ENCODE results near the gene RFESD.

RFESD gene

DNA sequence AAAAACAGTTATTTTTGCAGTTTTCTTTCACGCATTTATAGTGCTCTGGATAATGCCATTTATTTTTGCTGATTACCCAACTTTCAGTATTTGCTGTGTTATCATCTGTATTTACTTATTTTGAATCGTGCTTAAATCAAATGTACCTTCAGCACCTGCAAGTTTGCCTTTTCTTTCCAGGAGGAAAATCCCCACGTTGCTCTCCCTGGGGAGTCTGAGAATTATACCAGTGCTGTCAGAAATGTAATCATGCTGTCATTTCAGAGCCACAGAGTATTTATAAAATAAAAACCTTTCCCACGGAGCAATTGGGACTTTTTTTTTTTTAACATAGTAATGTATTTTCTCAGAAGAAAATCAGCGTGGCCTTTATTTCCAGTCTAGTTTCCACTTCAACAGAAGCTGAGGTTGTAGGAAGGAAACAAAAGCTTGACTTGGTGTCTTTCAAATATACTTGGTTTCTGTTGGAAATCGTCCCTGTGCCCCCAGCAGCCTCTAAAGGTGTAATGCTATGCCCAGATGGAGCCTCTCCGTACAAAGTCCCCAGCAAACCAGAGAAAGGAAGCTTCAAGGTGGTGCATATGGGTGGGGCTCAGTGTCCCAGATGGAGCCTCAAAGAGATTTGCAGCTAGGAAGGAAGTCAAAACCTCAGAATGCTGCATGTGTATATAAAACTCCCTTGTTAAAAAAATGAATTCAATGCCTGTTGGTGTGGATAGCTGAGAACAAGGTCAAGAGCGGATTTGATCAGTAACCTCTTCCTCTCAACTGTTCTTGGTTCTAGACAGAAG is 24.5 kb upstream of the RFESD start:
- Histone ChIP-seq H3K4me2 (ENCODE audit: low read length) (no peak overlapping the region), H3K79me2 (ENCODE audit: low read length) (no peaks in the 10 kb centered on the region), H4K20me1 (ENCODE audit: insufficient read depth, low read length) (no peaks in the 10 kb centered on the region), H3K9ac (ENCODE audit: low read length) (no peak overlapping the region), H3K36me3 (replicated peaks; ENCODE audit: low read depth, low read length) (no peaks in the 10 kb centered on the region), H3K9me3 (ENCODE audit: insufficient read depth, low read length) (no peaks in the 10 kb centered on the region), H3K4me1 (ENCODE audit: low read length) (peaks cover 5% of the 10 kb centered on the region), H3K4me3 (ENCODE audit: low read length) (no peak overlapping the region), H3K27me3 (ENCODE audit: low read depth, low read length) (no peaks in the 10 kb centered on the region), H2AFZ (ENCODE audit: low read depth, low read length) (no peak overlapping the region), H3K27ac (ENCODE audit: low read length) (no peak overlapping the region)
- TF ChIP-seq EZH2phosphoT487 (IDR thresholded peaks at IDR 0.05; ENCODE audit: low read depth): no peak
- TF ChIP-seq, protein P1, sequence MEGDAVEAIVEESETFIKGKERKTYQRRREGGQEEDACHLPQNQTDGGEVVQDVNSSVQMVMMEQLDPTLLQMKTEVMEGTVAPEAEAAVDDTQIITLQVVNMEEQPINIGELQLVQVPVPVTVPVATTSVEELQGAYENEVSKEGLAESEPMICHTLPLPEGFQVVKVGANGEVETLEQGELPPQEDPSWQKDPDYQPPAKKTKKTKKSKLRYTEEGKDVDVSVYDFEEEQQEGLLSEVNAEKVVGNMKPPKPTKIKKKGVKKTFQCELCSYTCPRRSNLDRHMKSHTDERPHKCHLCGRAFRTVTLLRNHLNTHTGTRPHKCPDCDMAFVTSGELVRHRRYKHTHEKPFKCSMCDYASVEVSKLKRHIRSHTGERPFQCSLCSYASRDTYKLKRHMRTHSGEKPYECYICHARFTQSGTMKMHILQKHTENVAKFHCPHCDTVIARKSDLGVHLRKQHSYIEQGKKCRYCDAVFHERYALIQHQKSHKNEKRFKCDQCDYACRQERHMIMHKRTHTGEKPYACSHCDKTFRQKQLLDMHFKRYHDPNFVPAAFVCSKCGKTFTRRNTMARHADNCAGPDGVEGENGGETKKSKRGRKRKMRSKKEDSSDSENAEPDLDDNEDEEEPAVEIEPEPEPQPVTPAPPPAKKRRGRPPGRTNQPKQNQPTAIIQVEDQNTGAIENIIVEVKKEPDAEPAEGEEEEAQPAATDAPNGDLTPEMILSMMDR (IDR thresholded peaks at IDR 0.05; ENCODE audit: low read depth, low read length): no peak

DNA sequence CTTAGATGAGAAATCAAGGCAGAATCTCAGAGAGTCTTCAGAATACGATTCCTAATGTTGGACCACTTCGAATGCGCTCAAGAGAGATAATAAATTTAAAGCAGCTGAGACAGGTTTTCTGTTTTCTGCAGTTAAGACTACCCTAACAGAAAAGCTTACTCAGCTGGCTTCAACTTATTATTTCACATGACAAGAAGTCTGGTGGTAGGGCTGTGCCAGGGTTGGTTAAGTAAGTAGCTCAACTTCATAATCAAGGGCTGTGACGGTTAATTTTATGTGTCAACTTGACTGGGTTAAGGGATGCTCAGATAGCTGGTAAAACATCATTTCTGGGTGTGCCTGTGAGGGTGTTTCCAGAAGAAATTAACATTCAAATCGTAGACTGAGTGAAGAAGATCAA is 22.9 kb upstream of the RFESD start:
- Histone ChIP-seq H3K27ac (ENCODE audit: low read length) (no peak overlapping the region), H3K4me3 (ENCODE audit: low read length) (no peak overlapping the region), H3K79me2 (ENCODE audit: low read length) (no peaks in the 10 kb centered on the region), H3K9me3 (ENCODE audit: insufficient read depth, low read length) (no peaks in the 10 kb centered on the region), H4K20me1 (ENCODE audit: insufficient read depth, low read length) (no peaks in the 10 kb centered on the region), H3K4me1 (ENCODE audit: low read length) (no peaks in the 10 kb centered on the region), H3K27me3 (ENCODE audit: low read depth, low read length) (no peaks in the 10 kb centered on the region), H3K9ac (ENCODE audit: low read length) (no peak overlapping the region), H3K36me3 (replicated peaks; ENCODE audit: low read depth, low read length) (no peaks in the 10 kb centered on the region), H2AFZ (ENCODE audit: low read depth, low read length) (no peak overlapping the region), H3K4me2 (ENCODE audit: low read length) (no peak overlapping the region)
- TF ChIP-seq, protein P1 (IDR thresholded peaks at IDR 0.05; ENCODE audit: low read depth, low read length): no peak
- TF ChIP-seq EZH2phosphoT487 (IDR thresholded peaks at IDR 0.05; ENCODE audit: low read depth): no peak

DNA sequence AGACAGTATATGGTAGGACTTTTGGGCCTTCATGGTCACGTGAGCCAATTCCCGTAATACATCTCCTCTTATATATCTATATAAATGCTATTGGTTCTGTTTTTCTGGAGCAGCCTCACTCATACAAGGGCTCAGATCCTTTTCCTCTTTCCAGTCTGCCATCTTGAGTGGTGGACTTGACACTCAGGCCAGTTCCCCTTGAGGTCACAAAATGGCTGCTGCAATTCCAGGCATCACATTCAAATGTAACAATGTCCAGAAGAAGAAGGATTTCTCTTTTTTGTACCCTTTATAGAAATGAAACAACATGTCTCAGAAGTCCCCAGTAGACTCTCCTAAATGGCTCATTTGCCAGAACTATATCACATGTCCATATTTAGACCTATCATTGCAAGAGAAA is 22.2 kb upstream of the RFESD start:
- Histone ChIP-seq H4K20me1 (ENCODE audit: insufficient read depth, low read length) (no peaks in the 10 kb centered on the region), H3K79me2 (ENCODE audit: low read length) (no peaks in the 10 kb centered on the region), H3K27ac (ENCODE audit: low read length) (no peak overlapping the region), H2AFZ (ENCODE audit: low read depth, low read length) (no peak overlapping the region), H3K4me1 (ENCODE audit: low read length) (no peaks in the 10 kb centered on the region), H3K4me2 (ENCODE audit: low read length) (no peak overlapping the region), H3K36me3 (replicated peaks; ENCODE audit: low read depth, low read length) (no peaks in the 10 kb centered on the region), H3K27me3 (ENCODE audit: low read depth, low read length) (no peaks in the 10 kb centered on the region), H3K9ac (ENCODE audit: low read length) (no peak overlapping the region), H3K4me3 (ENCODE audit: low read length) (no peak overlapping the region), H3K9me3 (ENCODE audit: insufficient read depth, low read length) (no peaks in the 10 kb centered on the region)
- no peak for TF ChIP-seq EZH2phosphoT487 (IDR thresholded peaks at IDR 0.05; ENCODE audit: low read depth)
- TF ChIP-seq, protein P1 (IDR thresholded peaks at IDR 0.05; ENCODE audit: low read depth, low read length): no peak

DNA sequence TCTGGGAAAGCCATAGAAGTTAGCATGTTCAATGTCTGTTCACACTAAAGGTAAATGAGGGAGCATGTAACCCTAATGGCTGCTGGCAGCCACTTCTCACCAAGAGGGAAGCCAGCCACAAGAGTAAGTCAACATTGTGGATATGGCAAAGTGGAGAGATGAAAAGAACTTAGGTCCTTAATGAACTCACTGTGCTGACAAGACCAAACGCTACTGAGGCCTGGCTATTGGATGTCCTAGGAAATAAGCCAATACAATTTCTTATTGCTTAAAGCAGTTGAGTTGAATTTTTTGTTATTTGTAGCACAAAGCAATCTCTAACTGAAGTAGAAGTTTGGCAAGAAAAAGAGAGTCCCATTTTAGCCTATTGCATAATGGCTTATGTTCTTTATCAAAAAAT is 19.9 kb upstream of the RFESD start:
- Histone ChIP-seq H2AFZ (ENCODE audit: low read depth, low read length) (no peak overlapping the region), H3K4me1 (ENCODE audit: low read length) (no peaks in the 10 kb centered on the region), H3K4me3 (ENCODE audit: low read length) (no peak overlapping the region)

More for the DNA sequence above, 19.9 kb upstream of the RFESD start:
- Histone ChIP-seq H3K9ac (ENCODE audit: low read length) (no peak overlapping the region), H3K4me2 (ENCODE audit: low read length) (no peak overlapping the region), H3K9me3 (ENCODE audit: insufficient read depth, low read length) (no peaks in the 10 kb centered on the region), H3K36me3 (replicated peaks; ENCODE audit: low read depth, low read length) (no peaks in the 10 kb centered on the region), H4K20me1 (ENCODE audit: insufficient read depth, low read length) (no peaks in the 10 kb centered on the region), H3K27ac (ENCODE audit: low read length) (no peak overlapping the region), H3K27me3 (ENCODE audit: low read depth, low read length) (no peaks in the 10 kb centered on the region), H3K79me2 (ENCODE audit: low read length) (no peaks in the 10 kb centered on the region)
- TF ChIP-seq, protein P1 (IDR thresholded peaks at IDR 0.05; ENCODE audit: low read depth, low read length): no peak
- TF ChIP-seq EZH2phosphoT487 (IDR thresholded peaks at IDR 0.05; ENCODE audit: low read depth): no peak
